Neural cell (in vitro differentiated cells): Measurements from ENCODE around the gene CPD.

ENCODE experiments used
- MXI1 ChIP-seq: fragments of 450-650 bp; conservative IDR thresholded peaks from 2 replicates; pipeline ENCODE4 v1.6.1; 2014; ENCODE audit warnings: antibody characterized with exemption, mild to moderate bottlenecking; ENCODE audit not compliant: poor library complexity, severe bottlenecking
- POLR2AphosphoS5 ChIP-seq: IDR thresholded peaks from 2 replicates; pipeline ENCODE4 v1.6.1; 2012
- TF ChIP-seq, protein P1 (sequence below): fragments of 450-650 bp; IDR thresholded peaks from 2 replicates; pipeline ENCODE4 v1.5.1; 2014; ENCODE audit warnings: antibody characterized with exemption, mild to moderate bottlenecking, moderate library complexity; ENCODE audit not compliant: poor library complexity, severe bottlenecking

DNA sequence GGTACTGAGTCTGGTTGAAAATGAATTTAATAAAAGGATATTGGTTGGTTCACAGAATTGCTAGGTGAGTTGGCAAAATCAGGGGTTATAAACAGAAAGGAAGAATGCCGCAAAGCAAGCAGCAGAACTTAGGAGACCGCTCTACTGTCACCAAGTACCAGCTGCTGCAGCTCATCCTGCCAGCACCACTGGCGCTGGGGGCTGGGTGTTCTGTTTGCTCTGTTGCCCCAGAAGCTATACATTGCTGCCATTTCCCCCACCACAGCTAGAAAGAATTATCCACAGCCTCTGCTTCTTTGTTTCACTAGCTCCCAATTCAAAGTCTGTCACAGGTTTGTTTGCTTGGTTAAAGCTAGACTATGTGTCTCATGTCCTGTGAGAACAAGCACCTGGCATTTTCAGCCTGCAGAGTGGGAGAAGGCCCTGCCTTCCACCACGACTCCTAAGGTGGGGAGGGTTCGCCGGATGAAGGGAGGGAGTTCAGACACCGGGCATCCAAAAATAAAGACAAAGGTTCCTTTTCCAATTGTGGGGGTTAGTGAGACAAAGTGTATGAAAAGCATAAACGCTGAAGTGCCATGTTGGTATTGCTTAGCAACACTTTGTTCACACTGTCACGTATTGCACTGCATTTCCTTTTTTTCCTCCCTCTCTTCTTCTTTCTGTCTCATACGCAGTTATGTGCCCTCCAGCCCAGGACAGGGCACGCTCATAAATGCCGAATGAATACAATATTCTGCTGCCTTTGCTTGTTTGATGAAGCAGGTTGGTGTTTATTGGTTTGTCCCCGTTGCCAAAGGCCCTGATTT, 9.6 kb upstream of the CPD start:
- TF ChIP-seq, protein P1, sequence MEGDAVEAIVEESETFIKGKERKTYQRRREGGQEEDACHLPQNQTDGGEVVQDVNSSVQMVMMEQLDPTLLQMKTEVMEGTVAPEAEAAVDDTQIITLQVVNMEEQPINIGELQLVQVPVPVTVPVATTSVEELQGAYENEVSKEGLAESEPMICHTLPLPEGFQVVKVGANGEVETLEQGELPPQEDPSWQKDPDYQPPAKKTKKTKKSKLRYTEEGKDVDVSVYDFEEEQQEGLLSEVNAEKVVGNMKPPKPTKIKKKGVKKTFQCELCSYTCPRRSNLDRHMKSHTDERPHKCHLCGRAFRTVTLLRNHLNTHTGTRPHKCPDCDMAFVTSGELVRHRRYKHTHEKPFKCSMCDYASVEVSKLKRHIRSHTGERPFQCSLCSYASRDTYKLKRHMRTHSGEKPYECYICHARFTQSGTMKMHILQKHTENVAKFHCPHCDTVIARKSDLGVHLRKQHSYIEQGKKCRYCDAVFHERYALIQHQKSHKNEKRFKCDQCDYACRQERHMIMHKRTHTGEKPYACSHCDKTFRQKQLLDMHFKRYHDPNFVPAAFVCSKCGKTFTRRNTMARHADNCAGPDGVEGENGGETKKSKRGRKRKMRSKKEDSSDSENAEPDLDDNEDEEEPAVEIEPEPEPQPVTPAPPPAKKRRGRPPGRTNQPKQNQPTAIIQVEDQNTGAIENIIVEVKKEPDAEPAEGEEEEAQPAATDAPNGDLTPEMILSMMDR, result no peak
- TF ChIP-seq MXI1 (no peak), POLR2AphosphoS5 (no peak)
